IMR-90 (cell line): ENCODE data around the gene UACA. TPM values are rescaled to one million over a fixed set of nuclear protein-coding genes. Genes with fewer than 3 reads are reported as not detected.

Experiments used
- ATAC-seq: fragments of 200-7000 bp; cut with Tn5 transposase; 2 replicates; pipeline ENCODE4 v1.9.1; 2020; ENCODE audit warnings: low read depth, mild to moderate bottlenecking, moderate library complexity
- BruUV-seq: library from RNA; stranded (reverse); fragments of 400-500 nt; replicated peaks from 2 replicates; lab custom pipeline; 2021; lab: Mats Ljungman, UMichigan
- CTCF ChIA-PET: fragments of 300-600 bp; formaldehyde crosslinking; extraction: SDS; loops from one replicate; lab custom pipeline; 2021; ENCODE audit warnings: antibody characterized with exemption; lab: Yijun Ruan, JAX
- POLR2A ChIA-PET: fragments of 300-600 bp; sonication (Branson Sonifier 250); formaldehyde crosslinking; loops from one replicate; lab custom pipeline; 2022; ENCODE audit warnings: antibody characterized with exemption; ENCODE audit not compliant: unreplicated experiment; lab: Charles Lee
- DNase-seq: peaks from one replicate; pipeline ENCODE4 v3.0.0; 2013
- H2AFZ ChIP-seq: replicated peaks from 2 replicates; pipeline ENCODE3; 2013; ENCODE audit warnings: low read length, mild to moderate bottlenecking; ENCODE audit not compliant: poor library complexity
- H2AK5ac ChIP-seq: 2 replicates; pipeline ENCODE4 v1.6.1; 2013; ENCODE audit warnings: low read depth, low read length, inconsistent platforms
- H2AK9ac ChIP-seq: replicated peaks from 2 replicates; pipeline ENCODE3; 2013; ENCODE audit warnings: mild to moderate bottlenecking, low read depth, low read length, moderate library complexity; ENCODE audit not compliant: poor library complexity
- H2BK120ac ChIP-seq: 2 replicates; pipeline ENCODE4 v1.6.1; 2013; ENCODE audit warnings: low read depth, low read length, inconsistent platforms
- H2BK15ac ChIP-seq: 3 replicates; pipeline ENCODE4 v1.6.1; 2013; ENCODE audit warnings: low read depth, low read length, inconsistent platforms
- H2BK20ac ChIP-seq: 2 replicates; pipeline ENCODE4 v1.6.1; 2013; ENCODE audit warnings: low read depth, mild to moderate bottlenecking, inconsistent platforms, low read length, moderate library complexity
- H2BK5ac ChIP-seq: 2 replicates; pipeline ENCODE4 v1.6.1; 2013; ENCODE audit warnings: mild to moderate bottlenecking, low read depth, low read length, inconsistent platforms; ENCODE audit not compliant: poor library complexity, severe bottlenecking
- H3K14ac ChIP-seq: replicated peaks from 2 replicates; pipeline ENCODE4 v1.6.1; 2013; ENCODE audit warnings: low read depth, low read length, inconsistent platforms
- H3K18ac ChIP-seq: 2 replicates; pipeline ENCODE4 v1.6.1; 2013; ENCODE audit warnings: low read depth, low read length, control low read depth
- H3K23ac ChIP-seq: 2 replicates; pipeline ENCODE4 v1.6.1; 2013; ENCODE audit warnings: low read depth, low read length, inconsistent platforms
- H3K27ac ChIP-seq: 2 replicates; pipeline ENCODE4 v1.5.1; 2013; ENCODE audit warnings: mild to moderate bottlenecking, control low read depth, low read length; ENCODE audit not compliant: insufficient read depth
- H3K27me3 ChIP-seq: 2 replicates; pipeline ENCODE4 v1.6.1; 2013; ENCODE audit warnings: low read length; ENCODE audit not compliant: control insufficient read depth, insufficient read depth
- H3K36me3 ChIP-seq: 2 replicates; pipeline ENCODE4 v1.6.1; 2013; ENCODE audit warnings: low read length, mixed read lengths; ENCODE audit not compliant: control insufficient read depth, insufficient read depth
- H3K4ac ChIP-seq: 2 replicates; pipeline ENCODE4 v1.6.1; 2013; ENCODE audit warnings: low read depth, low read length, inconsistent platforms
- H3K4me1 ChIP-seq: 2 replicates; pipeline ENCODE4 v1.6.1; 2013; ENCODE audit warnings: low read length, mixed read lengths; ENCODE audit not compliant: control insufficient read depth, insufficient read depth
- H3K4me2 ChIP-seq: 2 replicates; pipeline ENCODE4 v1.6.1; 2013; ENCODE audit warnings: low read depth, mild to moderate bottlenecking, control low read depth, low read length, moderate library complexity
- H3K4me3 ChIP-seq: 2 replicates; pipeline ENCODE4 v1.5.1; 2013; ENCODE audit warnings: low read depth, mild to moderate bottlenecking, control low read depth, low read length, moderate library complexity; ENCODE audit not compliant: insufficient read depth
- H3K56ac ChIP-seq: 2 replicates; pipeline ENCODE4 v1.6.1; 2013; ENCODE audit warnings: low read length, inconsistent platforms; ENCODE audit not compliant: insufficient read depth; ENCODE audit errors: extremely low read depth
- H3K79me1 ChIP-seq, 2 experiments: 2 replicates each; pipeline ENCODE4 v1.6.1; 2013; ENCODE audit warnings: low read length in 2 of 2, inconsistent platforms in 1 of 2, low read depth in 1 of 2
- H3K9ac ChIP-seq: 2 replicates; pipeline ENCODE4 v1.6.1; 2013; ENCODE audit warnings: low read depth, low read length, control low read depth
- H3K9me1 ChIP-seq: 2 replicates; pipeline ENCODE4 v1.6.1; 2013; ENCODE audit warnings: low read length, inconsistent platforms; ENCODE audit not compliant: insufficient read depth
- H3K9me3 ChIP-seq: 2 replicates; pipeline ENCODE4 v1.6.1; 2013; ENCODE audit warnings: low read length; ENCODE audit not compliant: control insufficient read depth, insufficient read depth
- H4K20me1 ChIP-seq: 2 replicates; pipeline ENCODE4 v1.6.1; 2013; ENCODE audit warnings: low read length, inconsistent platforms; ENCODE audit not compliant: insufficient read depth
- H4K5ac ChIP-seq: 2 replicates; pipeline ENCODE4 v1.6.1; 2013; ENCODE audit warnings: mild to moderate bottlenecking, low read depth, low read length, control low read depth
- H4K8ac ChIP-seq, 2 experiments: 2 replicates each; pipeline ENCODE4 v1.6.1; 2013; ENCODE audit warnings: low read depth in 2 of 2, low read length in 2 of 2, control low read depth in 1 of 2, inconsistent platforms in 1 of 2
- H4K91ac ChIP-seq: 2 replicates; pipeline ENCODE4 v1.6.1; 2013; ENCODE audit warnings: low read depth, low read length, inconsistent platforms; ENCODE audit not compliant: insufficient read depth
- MAFK ChIP-seq: IDR thresholded peaks from 2 replicates; pipeline ENCODE4 v1.6.1; 2012; ENCODE audit warnings: low read depth, low read length, improper control_type of control experiment
- MXI1 ChIP-seq: IDR thresholded peaks from 2 replicates; pipeline ENCODE4 v1.6.1; 2012; ENCODE audit warnings: low read depth, mild to moderate bottlenecking, low read length, moderate library complexity, borderline replicate concordance
- NFE2L2 ChIP-seq: fragments of 150-350 bp; IDR thresholded peaks from 2 replicates; pipeline ENCODE4 v1.6.1; 2016; ENCODE audit warnings: low read depth, mild to moderate bottlenecking, low read length
- POLR2A ChIP-seq: IDR thresholded peaks from 2 replicates; pipeline ENCODE4 v1.6.1; 2012; ENCODE audit warnings: mild to moderate bottlenecking, low read depth, low read length
- dilution Hi-C: fragments of 300-500 bp; cut with HindIII; formaldehyde crosslinking; loops from one replicate; pipeline ENCODE4 v1.14.3; 2018; ENCODE audit warnings: low sequenced_read_pairs; ENCODE audit not compliant: unreplicated experiment
- in situ Hi-C: fragments of 300-500 bp; cut with MboI; formaldehyde crosslinking; loops from 3 replicates; pipeline ENCODE4 v1.14.3; 2019; ENCODE audit warnings: low sequenced_read_pairs, inconsistent platforms, mixed read lengths
- intact Hi-C: fragments of 100-400 bp; cut with micrococcal nuclease; formaldehyde crosslinking; loops from 2 replicates; pipeline ENCODE4 v1.10.0; 2022
- polyA plus RNA-seq, 3 experiments: library from polyadenylated mRNA; depleted of rRNA; stranded (reverse); fragments of >200 nt; gene quantifications; 2 replicates each; pipeline ENCODE4 v1.2.3, GENCODE V29; 2012; ENCODE audit warnings: low replicate concordance in 1 of 3
- total RNA-seq: library from RNA; depleted of rRNA; stranded (reverse); fragments of >200 nt; gene quantifications from 2 replicates; pipeline ENCODE4 v1.2.3, GENCODE V29; 2012
- TF ChIP-seq, protein P1 (sequence below): conservative IDR thresholded peaks from 2 replicates; pipeline ENCODE4 v1.5.1; 2012; ENCODE audit warnings: mild to moderate bottlenecking, low read depth, low read length, improper control_type of control experiment

UACA gene
- total and polyA plus RNA-seq, 2 of the 4 experiments (the other 2 are of a cell fraction) = 156 to 507 TPM

DNA sequence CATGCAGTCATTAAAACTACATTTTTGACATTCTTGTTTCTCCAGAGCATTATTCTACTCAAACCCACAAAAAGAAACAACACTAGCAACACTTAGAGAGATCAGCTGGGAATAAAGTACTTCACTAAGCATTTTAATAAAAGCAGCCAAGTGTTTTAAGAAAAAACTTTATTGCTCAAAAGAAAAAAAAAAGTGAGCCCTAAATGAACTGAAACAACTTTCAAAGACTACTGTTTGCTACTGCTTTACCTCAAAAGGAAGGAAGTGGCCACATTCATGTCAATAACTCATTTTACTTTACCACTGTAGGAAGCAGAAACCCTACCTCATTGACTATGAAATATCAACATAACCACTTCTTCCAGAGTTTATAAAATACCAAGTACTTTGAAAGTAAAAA lies 91.3 kb downstream of the UACA start:
- Histone ChIP-seq H3K79me1 (peaks cover 4 to 24% of the 10 kb centered on the region in 2 experiments; a peak in 3 of 4 replicates), H4K8ac (no peak overlapping the region), H2BK20ac (no peak overlapping the region), H2AK9ac (no peak overlapping the region), H4K20me1 (peaks cover 5% of the 10 kb centered on the region; the same call in 1 of the 2 replicates), H3K14ac (no peak overlapping the region), H3K18ac (no peak overlapping the region), H2BK15ac (no peak overlapping the region), H3K36me3 (peaks cover 18% of the 10 kb centered on the region), H2AK5ac (no peak overlapping the region), H3K9me1 (peaks cover 6% of the 10 kb centered on the region; the same call in 1 of the 2 replicates), H3K9ac (no peak overlapping the region), H2BK120ac (peak overlapping the region; percentile 25; the same call in 1 of the 2 replicates), H3K27me3 (no peaks in the 10 kb centered on the region), H3K23ac (peak overlapping the region; percentile 66; the same call in 1 of the 2 replicates), H2BK5ac (peak overlapping the region; percentile 38), H3K4me1 (peaks cover 8% of the 10 kb centered on the region), H4K91ac (no peak overlapping the region), H3K56ac (no peak overlapping the region), H2AFZ (no peak overlapping the region), H4K5ac (no peak overlapping the region), H3K4me2 (0 out of 2 replicates have a peak overlapping the region, but pooled peaks have one; percentile 31), H3K27ac (no peak overlapping the region; the same call in 1 of the 2 replicates), H3K4me3 (no peak overlapping the region), H3K4ac (no peak overlapping the region), H3K9me3 (no peaks in the 10 kb centered on the region)
- no peak for DNase-seq
- ChIA-PET POLR2A (no interaction called here), CTCF (no interaction called here)
- dilution Hi-C loops (no loop called here), intact Hi-C loops (no loop called here), in situ Hi-C loops (loop anchor here (10.0 kb wide), 1 partner anchor 143 kb away; no protein-coding TSS in a partner anchor)
- no peak for ATAC-seq
- BruUV-seq = no TSS peak
- TF ChIP-seq NFE2L2 (no peak), POLR2A (no peak), MAFK (no peak), MXI1 (no peak)
- TF ChIP-seq, protein P1, sequence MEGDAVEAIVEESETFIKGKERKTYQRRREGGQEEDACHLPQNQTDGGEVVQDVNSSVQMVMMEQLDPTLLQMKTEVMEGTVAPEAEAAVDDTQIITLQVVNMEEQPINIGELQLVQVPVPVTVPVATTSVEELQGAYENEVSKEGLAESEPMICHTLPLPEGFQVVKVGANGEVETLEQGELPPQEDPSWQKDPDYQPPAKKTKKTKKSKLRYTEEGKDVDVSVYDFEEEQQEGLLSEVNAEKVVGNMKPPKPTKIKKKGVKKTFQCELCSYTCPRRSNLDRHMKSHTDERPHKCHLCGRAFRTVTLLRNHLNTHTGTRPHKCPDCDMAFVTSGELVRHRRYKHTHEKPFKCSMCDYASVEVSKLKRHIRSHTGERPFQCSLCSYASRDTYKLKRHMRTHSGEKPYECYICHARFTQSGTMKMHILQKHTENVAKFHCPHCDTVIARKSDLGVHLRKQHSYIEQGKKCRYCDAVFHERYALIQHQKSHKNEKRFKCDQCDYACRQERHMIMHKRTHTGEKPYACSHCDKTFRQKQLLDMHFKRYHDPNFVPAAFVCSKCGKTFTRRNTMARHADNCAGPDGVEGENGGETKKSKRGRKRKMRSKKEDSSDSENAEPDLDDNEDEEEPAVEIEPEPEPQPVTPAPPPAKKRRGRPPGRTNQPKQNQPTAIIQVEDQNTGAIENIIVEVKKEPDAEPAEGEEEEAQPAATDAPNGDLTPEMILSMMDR = no peak
